IgD-negative memory B cell (primary cell): ENCODE measurements around the gene NCAM1. TPM values are rescaled to one million over a fixed set of nuclear protein-coding genes. Genes with fewer than 3 reads are reported as not detected.
A peak's percentile ranks its signal among the peaks of the same experiment; 100 is the strongest.

Source experiments
- H3K27ac Mint-ChIP-seq, 3 donors: one replicate each; pipeline ENCODE4 v1.8.0; 2020 to 2022; ENCODE audit warnings: mild to moderate bottlenecking in 3 of 3, mixed read lengths in 3 of 3, moderate library complexity in 1 of 3
- H3K27me3 Mint-ChIP-seq: one replicate; pipeline ENCODE4 v1.8.0; 2021; ENCODE audit warnings: mixed read lengths
- H3K36me3 Mint-ChIP-seq: one replicate; pipeline ENCODE4 v1.8.0; 2020; ENCODE audit warnings: mild to moderate bottlenecking, mixed read lengths
- H3K4me1 Mint-ChIP-seq, 3 donors: one replicate each; pipeline ENCODE4 v1.8.0; 2020 to 2022; ENCODE audit warnings: mixed read lengths in 3 of 3, mild to moderate bottlenecking in 1 of 3
- H3K4me3 Mint-ChIP-seq, 4 donors: one replicate each; pipeline ENCODE4 v1.8.0; 2020 to 2022; ENCODE audit warnings: mild to moderate bottlenecking in 4 of 4, mixed read lengths in 4 of 4, moderate library complexity in 3 of 4
- H3K9me3 Mint-ChIP-seq, 3 donors: one replicate each; pipeline ENCODE4 v1.8.0; 2020 to 2021; ENCODE audit warnings: mixed read lengths in 3 of 3, mild to moderate bottlenecking in 1 of 3
- polyA plus RNA-seq: library from polyadenylated mRNA; unstranded; fragments of 300-500 nt; fragmentation: Illumina TruSeq; gene quantifications from one replicate; pipeline ENCODE4 v1.2.3, GENCODE V29; 2021

Gene NCAM1
- polyA plus RNA-seq, 1 donor from 2014 or later, result not detected

DNA sequence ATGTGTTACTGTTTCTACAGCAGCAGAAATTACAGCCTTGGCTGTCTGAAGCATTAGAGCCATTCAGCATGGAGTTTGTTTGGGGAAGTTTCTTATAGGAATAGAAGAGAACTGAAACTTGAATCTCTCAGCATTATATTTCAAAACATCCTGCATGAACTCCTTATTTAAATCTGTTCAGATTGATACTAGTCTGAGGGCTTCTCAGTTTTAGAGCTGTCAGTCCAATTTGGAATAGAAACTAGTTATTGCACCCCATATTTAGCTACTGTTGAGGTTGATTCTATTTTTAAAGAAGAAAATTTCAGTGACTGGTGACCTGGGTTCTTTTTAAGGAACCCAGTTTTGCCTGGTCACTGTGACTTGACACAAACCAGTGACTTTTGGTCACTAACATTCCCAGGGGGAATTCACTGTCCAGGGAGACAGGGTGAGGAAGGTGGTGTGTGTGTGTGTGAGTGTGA lies 227.2 kb downstream of the NCAM1 start:
- H3K27ac Mint-ChIP-seq, result no peak overlapping the region
- H3K4me3 Mint-ChIP-seq, result no peak overlapping the region

DNA sequence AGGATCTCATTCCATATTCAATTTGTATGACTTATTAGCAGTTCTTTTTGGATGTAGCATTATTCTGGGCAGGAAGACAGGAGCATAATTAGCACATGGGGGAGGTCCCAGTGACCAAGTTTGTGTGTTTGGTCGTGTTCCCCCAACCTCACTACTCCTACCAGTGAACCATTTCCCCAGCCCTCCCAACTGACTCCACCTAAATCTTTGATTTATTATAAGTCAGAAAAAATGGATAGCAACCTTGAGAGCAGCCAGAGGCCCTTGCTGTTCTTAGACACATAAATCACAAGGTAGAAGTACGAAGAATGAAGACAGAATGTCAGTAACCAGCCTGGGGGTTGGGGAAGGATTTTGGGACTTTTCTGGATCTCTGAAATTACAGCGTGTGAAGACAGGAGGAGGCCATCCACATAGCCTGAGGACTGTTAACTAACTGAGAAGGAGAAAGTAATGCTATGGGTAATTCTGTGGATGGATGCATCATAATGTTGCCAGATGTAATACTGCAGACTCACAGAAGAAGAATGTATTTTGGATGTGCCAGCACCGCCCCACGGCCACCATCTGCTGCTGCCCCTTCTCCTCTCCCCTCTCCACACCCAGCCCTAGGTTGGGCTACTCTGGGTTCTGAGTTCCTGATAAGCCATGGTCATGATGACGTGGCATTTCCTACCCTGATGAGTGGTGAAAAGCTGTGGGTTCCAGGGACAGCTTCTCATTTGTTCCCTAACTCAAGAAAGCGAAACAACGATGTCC lies 228.9 kb downstream of the NCAM1 start:
- H3K4me3 Mint-ChIP-seq, result no peak overlapping the region
- no peaks in the 10 kb centered on the region for H3K36me3 Mint-ChIP-seq
- H3K9me3 Mint-ChIP-seq, result peaks cover 0 to under 1% (median 0%) of the 10 kb centered on the region in 3 donors
- peaks cover 0 to 1% (median 1%) of the 10 kb centered on the region in 3 donors for H3K4me1 Mint-ChIP-seq
- peaks cover 2% of the 10 kb centered on the region for H3K27me3 Mint-ChIP-seq
- no peak overlapping the region for H3K27ac Mint-ChIP-seq

More for the DNA sequence above, 227.2 kb downstream of the NCAM1 start:
- peaks cover 0 to 1% (median 1%) of the 10 kb centered on the region in 3 donors for H3K4me1 Mint-ChIP-seq
- H3K9me3 Mint-ChIP-seq, result peaks cover 0 to 2% (median 0%) of the 10 kb centered on the region in 3 donors
- H3K36me3 Mint-ChIP-seq, result no peaks in the 10 kb centered on the region
- H3K27me3 Mint-ChIP-seq, result peaks cover 2% of the 10 kb centered on the region

DNA sequence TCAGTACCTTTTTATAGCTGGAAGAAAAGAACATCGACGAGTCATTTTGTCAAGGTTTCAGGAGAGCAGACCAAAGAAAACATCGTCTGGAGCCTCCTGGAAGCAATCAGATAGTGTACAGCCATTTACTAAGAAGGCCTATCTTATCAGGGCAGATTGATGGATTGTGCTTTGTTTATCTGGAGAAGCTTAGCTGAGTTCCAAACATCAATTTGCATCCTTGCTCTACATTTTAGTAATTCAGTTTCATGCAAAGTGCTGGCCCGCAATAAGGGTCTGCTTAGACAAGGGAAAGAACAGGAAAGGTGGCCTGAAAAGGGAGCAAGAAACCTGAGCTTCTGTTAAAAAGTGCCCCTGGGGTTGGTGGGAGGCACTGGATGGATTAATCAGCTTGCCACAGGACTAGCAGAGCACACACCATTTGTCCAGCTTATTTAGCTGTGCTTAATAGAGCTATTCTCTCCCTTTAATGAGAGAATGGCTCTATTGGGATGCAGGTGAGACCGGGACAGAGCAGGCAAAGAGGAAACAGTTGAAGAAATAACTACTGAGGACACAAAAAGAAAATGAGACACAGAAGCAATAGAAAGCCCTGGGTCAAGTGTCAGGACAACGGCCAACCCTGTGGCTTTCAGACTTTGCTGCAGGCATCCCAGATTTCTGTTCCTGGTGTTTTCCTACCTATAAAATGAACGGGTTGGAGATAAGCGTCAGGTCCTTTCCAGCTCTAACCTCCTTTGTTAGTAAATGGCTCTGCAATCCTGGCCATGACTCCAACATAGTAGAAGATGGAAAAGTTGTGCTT lies 231.1 kb downstream of the NCAM1 start:
- peaks cover 4% of the 10 kb centered on the region for H3K27me3 Mint-ChIP-seq

DNA sequence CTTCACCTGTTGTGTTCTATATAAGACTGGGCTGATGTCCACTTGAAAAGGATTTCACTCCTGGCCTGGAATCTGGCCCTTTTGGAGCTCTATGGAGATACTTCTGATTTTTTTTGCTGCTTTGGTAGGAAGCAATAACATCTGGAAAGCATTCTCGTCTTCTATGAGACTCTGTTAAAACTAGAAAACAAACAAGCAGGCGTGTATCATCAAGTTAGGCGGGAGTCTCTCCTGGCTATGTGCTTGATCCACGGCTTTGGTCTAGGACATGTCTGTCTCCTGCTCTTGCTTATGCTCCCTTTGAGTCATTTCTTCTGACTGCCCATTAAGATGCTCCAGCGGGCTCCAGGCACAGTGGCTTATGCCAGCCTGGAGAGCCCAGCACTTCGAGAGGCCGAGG lies 231.8 kb downstream of the NCAM1 start:
- Mint-ChIP-seq H3K4me3 (no peak overlapping the region), H3K27me3 (peaks cover 4% of the 10 kb centered on the region), H3K9me3 (peaks cover 0 to 2% (median 0%) of the 10 kb centered on the region in 3 donors), H3K27ac (no peak overlapping the region), H3K4me1 (no peaks in the 10 kb centered on the region), H3K36me3 (no peaks in the 10 kb centered on the region)

More for the DNA sequence above, 231.1 kb downstream of the NCAM1 start:
- Mint-ChIP-seq H3K36me3 (no peaks in the 10 kb centered on the region), H3K27ac (no peak overlapping the region), H3K4me3 (no peak overlapping the region), H3K4me1 (peaks cover 0 to 1% (median under 1%) of the 10 kb centered on the region in 3 donors), H3K9me3 (peaks cover 0 to 2% (median 0%) of the 10 kb centered on the region in 3 donors)

DNA sequence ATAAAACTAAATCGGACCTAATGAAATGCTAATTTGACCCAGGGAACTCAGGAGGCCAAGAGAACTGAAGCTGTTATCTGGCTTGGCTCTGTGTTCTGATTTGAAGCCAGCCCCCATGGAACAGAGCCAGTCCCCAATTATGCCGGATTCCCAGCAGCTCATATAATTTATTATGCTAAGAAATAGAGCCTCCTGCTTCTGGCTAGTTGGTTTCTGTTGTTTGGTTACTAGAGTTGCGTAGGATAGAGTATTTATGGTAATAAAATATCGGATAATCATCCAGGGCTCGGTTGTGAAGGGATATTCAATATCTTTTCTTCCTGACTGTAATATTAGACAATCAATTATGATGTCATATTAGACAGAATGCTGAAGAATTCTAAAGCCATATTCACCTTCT lies 232.7 kb downstream of the NCAM1 start:
- H3K27ac Mint-ChIP-seq, result no peak overlapping the region
- no peaks in the 10 kb centered on the region for H3K36me3 Mint-ChIP-seq
- no peaks in the 10 kb centered on the region for H3K4me1 Mint-ChIP-seq
- no peak overlapping the region for H3K4me3 Mint-ChIP-seq
- peaks cover 0 to 3% (median 0%) of the 10 kb centered on the region in 3 donors for H3K9me3 Mint-ChIP-seq
- peaks cover 6% of the 10 kb centered on the region for H3K27me3 Mint-ChIP-seq

DNA sequence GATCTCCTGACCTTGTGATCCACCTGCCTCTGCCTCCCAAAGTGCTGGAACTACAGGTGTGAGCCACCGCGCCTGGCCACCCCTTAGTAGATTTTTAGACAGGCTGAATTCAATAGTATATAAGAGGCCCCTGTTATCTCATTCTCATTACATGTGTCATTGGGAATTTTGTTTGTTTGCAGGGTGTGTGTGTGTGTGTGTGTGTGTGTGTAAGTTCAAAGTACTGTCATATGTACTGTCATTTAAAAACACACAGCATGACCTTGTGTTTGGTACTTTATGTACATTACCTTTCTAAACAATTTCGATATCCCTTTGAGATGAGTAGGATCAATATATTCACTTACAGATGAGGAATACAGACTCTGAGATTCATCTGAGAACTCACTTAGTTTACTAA lies 234.5 kb downstream of the NCAM1 start:
- Mint-ChIP-seq H3K4me1 (no peaks in the 10 kb centered on the region), H3K36me3 (no peaks in the 10 kb centered on the region), H3K27ac (no peak overlapping the region), H3K27me3 (peaks cover 6% of the 10 kb centered on the region), H3K4me3 (no peak overlapping the region), H3K9me3 (peaks cover 0 to 5% (median 0%) of the 10 kb centered on the region in 3 donors)

DNA sequence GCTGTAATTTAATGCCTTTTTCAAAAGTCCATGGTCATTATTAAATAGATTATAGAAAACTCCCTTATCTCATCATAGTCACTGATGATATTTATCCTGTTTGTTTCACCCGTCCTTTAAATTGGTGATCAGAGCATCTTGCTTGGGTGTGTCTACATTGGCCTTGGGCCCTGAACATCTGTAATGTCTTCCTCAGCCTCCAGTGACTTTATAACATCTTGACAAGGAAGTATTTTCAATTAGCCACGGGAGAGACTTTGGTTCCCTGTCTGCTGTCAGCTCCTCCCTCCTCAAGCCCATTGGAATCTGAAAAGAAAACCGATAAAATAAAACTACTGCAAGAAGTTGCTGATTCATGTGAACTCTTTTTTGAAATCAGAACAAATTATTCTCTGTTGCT lies 236.2 kb downstream of the NCAM1 start:
- H3K9me3 Mint-ChIP-seq, result peaks cover 0 to 5% (median 0%) of the 10 kb centered on the region in 3 donors
- H3K36me3 Mint-ChIP-seq, result peaks cover 1% of the 10 kb centered on the region
- H3K27ac Mint-ChIP-seq, result no peak overlapping the region
- no peaks in the 10 kb centered on the region for H3K4me1 Mint-ChIP-seq
- no peak overlapping the region for H3K4me3 Mint-ChIP-seq
- H3K27me3 Mint-ChIP-seq, result peaks cover 6% of the 10 kb centered on the region

DNA sequence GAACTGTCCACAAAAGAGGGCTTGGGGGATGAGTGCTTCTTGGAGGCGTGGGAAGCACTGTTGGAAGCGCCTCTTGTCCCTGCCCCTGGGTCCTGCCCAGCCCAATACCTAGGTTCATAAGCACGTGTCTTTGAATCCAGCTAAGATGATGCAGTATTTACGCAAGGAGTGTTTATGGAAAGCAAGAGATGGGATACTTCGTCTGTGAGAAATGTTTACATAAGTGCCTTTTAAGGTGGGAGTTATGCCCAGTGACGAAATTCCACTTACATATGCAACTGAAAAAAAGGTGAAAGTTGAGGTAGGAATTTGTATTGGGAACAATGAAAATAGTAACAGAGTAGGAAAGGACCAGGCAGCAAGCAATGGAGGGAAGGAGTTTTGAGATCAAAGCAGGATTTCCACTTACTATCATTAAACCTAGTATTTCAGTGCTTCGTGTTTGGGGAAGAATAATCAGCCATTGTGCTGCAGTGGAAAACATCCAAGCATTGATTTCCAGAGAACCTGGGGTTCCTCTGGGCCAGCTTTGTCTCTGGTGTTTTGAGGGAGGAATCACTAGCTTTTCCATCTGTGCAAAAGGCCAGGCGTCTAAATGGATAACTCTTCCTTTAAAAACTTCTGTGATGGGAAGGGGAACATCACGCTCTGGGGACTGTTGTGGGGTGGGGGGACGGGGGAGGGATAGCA lies 237.9 kb downstream of the NCAM1 start:
- peaks cover 0 to under 1% (median 0%) of the 10 kb centered on the region in 3 donors for H3K4me1 Mint-ChIP-seq
- no peak overlapping the region for H3K27ac Mint-ChIP-seq
- H3K9me3 Mint-ChIP-seq, result peaks cover 0 to 5% (median 0%) of the 10 kb centered on the region in 3 donors
- H3K4me3 Mint-ChIP-seq, result no peak overlapping the region
- H3K27me3 Mint-ChIP-seq, result peaks cover 5% of the 10 kb centered on the region
- H3K36me3 Mint-ChIP-seq, result peaks cover 1% of the 10 kb centered on the region

DNA sequence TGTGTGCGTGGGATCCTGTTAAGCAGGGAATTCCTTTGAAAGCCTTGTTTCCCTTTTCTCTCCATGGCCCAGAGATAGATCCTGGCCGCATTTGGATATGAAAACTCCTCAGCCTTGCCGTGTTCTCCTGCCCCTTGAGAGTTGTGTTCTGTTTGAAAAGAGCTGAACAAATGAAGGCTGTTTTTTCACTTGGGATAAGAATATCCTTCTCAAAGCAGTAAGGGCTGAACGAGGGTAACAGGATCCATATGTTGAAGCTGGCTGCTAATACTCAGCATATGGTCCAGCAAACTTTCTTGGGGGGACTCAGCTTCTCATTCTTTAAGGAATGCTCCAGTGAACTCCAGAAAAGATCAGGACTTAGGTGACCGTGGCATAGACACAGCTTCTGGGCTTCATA lies 238.6 kb downstream of the NCAM1 start:
- Mint-ChIP-seq H3K4me1 (peaks cover 0 to 1% (median 0%) of the 10 kb centered on the region in 3 donors), H3K9me3 (peaks cover 0 to 5% (median 0%) of the 10 kb centered on the region in 3 donors), H3K4me3 (no peak overlapping the region), H3K36me3 (peaks cover 1% of the 10 kb centered on the region), H3K27me3 (peaks cover 5% of the 10 kb centered on the region), H3K27ac (no peak overlapping the region)

DNA sequence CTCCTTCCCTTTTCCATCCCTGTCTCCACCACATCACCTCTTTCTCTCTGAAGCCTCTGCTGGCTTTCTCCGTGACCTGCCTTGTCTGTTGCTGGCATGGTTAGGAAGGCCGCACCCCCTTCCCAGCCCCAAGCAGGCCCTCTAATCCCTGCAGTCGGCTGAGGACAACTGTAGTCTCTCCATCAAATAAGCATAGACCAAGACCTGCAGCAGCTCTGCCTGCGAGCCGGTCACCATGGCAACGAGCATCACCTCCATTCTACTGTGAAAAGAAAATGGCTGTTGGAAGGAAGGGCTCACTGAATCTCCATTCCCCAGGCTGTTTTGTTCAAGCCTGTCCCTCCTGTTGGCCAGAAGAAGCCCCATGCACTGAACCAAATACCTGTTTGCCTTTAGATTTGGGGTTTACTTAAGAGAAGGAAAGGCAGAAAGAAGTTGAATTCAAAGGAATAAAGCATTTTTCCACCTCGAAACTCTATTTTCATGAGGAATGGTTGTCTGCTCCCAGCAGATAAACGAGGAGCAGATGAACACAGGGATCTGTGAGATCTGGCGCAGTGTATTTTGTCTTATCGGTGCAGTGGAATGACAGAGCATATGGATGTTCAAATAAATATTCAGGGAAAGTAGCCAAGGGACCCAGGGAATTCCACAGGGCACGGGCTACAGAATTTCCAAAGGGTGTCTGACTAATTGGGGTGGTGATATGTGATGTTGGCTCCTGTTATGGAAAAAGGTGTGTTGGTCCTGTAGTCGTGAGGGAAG lies 240.0 kb downstream of the NCAM1 start:
- H3K27ac Mint-ChIP-seq, result no peak overlapping the region
- peaks cover 1% of the 10 kb centered on the region for H3K36me3 Mint-ChIP-seq
- no peak overlapping the region for H3K4me3 Mint-ChIP-seq
- H3K9me3 Mint-ChIP-seq, result peaks cover 0 to 7% (median 0%) of the 10 kb centered on the region in 3 donors
- H3K4me1 Mint-ChIP-seq, result peaks cover 0 to 1% (median 0%) of the 10 kb centered on the region in 3 donors
- H3K27me3 Mint-ChIP-seq, result peaks cover 2% of the 10 kb centered on the region

DNA sequence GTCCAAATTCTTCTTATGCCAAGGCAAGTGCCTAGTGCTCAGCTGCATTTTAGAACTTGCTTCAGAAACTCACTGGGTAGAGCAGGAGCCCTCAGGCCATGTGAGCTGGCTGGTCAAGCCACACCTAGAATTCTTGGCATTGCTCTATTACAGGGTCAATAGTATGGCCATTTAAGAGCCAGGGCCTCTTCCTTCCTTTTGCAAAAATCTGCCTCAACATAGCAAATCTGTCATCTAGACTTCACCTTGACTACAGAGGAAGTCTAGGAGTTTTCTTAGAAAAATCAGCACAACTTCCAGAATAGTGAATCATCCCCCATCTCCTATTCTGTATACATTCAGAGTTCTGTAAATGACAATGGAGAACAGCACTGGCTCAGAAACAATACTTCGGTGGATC lies 241.2 kb downstream of the NCAM1 start:
- H3K9me3 Mint-ChIP-seq, result peaks cover 0 to 5% (median 0%) of the 10 kb centered on the region in 3 donors
- no peak overlapping the region for H3K4me3 Mint-ChIP-seq
- peak overlapping the region in 1 of 3 donors; percentile 57 for H3K27ac Mint-ChIP-seq
- peaks cover 1% of the 10 kb centered on the region for H3K36me3 Mint-ChIP-seq
- peaks cover 2% of the 10 kb centered on the region for H3K27me3 Mint-ChIP-seq
- peaks cover 0 to 1% (median 0%) of the 10 kb centered on the region in 3 donors for H3K4me1 Mint-ChIP-seq

DNA sequence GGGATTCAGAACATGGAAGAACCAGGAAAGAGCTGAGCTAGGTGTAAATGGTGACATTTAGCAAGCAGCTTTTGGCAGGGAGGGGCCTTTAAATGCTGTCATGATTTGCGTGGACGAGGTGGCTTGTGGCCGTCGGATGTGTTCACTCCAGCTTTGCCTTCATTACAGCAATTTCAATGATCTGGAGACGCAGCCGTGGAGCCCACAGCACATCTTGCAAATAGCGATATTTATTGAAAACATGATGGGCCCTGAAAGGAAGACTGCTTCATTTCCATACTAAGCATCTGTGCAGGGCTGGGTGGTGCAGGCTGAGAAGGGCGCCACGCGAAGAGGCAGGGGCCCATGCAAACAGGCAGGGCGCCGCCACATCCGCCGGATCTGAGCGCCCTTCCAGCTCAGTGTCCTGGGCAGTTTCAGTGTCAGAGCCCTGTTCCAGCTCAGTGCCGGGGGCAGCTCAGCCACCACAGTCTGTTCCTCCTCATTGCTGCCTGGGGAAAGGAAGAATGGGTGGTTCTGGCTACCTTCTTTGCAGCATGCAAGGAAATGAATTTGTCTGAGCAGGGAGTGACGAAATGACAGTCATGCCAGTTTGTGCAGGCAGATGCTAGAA lies 242.0 kb downstream of the NCAM1 start:
- H3K27me3 Mint-ChIP-seq, result peaks cover 4% of the 10 kb centered on the region
- H3K9me3 Mint-ChIP-seq, result peaks cover 0 to 5% (median 0%) of the 10 kb centered on the region in 3 donors
- H3K4me3 Mint-ChIP-seq, result no peak overlapping the region
- peaks cover 1% of the 10 kb centered on the region for H3K36me3 Mint-ChIP-seq
- peaks cover 0 to 1% (median 0%) of the 10 kb centered on the region in 3 donors for H3K4me1 Mint-ChIP-seq
- no peak overlapping the region for H3K27ac Mint-ChIP-seq

DNA sequence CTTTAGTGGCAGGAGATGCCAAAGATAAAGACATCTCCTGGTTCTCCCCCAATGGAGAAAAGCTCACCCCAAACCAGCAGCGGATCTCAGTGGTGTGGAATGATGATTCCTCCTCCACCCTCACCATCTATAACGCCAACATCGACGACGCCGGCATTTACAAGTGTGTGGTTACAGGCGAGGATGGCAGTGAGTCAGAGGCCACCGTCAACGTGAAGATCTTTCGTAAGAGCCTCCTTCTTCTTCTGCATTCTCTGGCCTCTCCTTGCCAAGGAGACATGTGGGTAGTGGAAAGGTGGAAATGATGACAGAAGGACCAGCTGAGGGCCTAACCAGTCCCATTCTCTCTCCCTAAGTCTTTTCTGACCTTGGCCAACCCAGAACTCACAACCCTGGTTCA lies 243.1 kb downstream of the NCAM1 start:
- peaks cover 1% of the 10 kb centered on the region for H3K27me3 Mint-ChIP-seq
- no peak overlapping the region for H3K27ac Mint-ChIP-seq
- H3K4me1 Mint-ChIP-seq, result peaks cover 0 to 1% (median 0%) of the 10 kb centered on the region in 3 donors
- peaks cover 1% of the 10 kb centered on the region for H3K36me3 Mint-ChIP-seq
- H3K4me3 Mint-ChIP-seq, result no peak overlapping the region
- peaks cover 0 to 2% (median 0%) of the 10 kb centered on the region in 3 donors for H3K9me3 Mint-ChIP-seq

DNA sequence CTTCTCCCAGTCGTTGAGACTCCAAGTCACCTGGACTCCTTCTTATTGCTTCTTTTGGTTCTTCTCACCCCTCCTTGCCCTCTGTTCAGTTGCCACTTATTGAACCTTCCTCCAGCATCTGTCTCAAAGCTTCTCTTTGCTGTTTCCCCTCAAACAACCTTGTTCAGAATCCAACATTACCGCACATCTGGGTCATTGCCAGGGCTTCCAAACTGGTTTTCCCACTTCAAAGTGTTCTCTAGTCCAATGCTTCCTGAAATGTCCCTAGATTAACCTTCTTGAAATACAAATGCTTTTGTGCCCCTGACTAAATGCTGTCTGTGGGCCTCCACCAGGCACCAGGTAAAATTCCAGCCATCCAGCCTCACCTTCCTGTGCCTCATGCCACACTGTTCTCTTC lies 252.3 kb downstream of the NCAM1 start:
- Mint-ChIP-seq H3K36me3 (no peaks in the 10 kb centered on the region), H3K4me1 (no peaks in the 10 kb centered on the region), H3K27ac (no peak overlapping the region)

More for the DNA sequence above, 252.3 kb downstream of the NCAM1 start:
- H3K4me3 Mint-ChIP-seq, result no peak overlapping the region
- peaks cover 6% of the 10 kb centered on the region for H3K27me3 Mint-ChIP-seq
- H3K9me3 Mint-ChIP-seq, result peaks cover 0 to 3% (median 0%) of the 10 kb centered on the region in 3 donors
